ENCODE data around the gene ARHGEF11. TPM values are rescaled to one million over a fixed set of nuclear protein-coding genes. Genes with fewer than 3 reads are reported as not detected.

Gene ARHGEF11
- polyA plus RNA-seq, 1 donor (not counting 4 experiments of a cell fraction or from before 2014, with no cell fraction given) = 8.0 TPM

- Histone ChIP-seq H3K27ac (ENCODE audit: control insufficient read depth, insufficient read depth, low read length) (no peak overlapping the region), H3K4me2 (ENCODE audit: control insufficient read depth, extremely low read depth, insufficient read depth, low read depth, low read length) (no peak overlapping the region), H3K9me3 (ENCODE audit: control insufficient read depth, low read depth, low read length) (no peaks in the 10 kb centered on the region), H3K36me3 (ENCODE audit: control insufficient read depth in 2 of 2, extremely low read depth in 1 of 2, insufficient read depth in 2 of 2, low read length in 2 of 2) (no peaks in the 10 kb centered on the region), H3K4me1 (ENCODE audit: control insufficient read depth, extremely low read depth, insufficient read depth, low read length) (peaks cover 29% of the 10 kb centered on the region), H3K27me3 (ENCODE audit: control insufficient read depth, extremely low read depth, insufficient read depth, low read length) (no peaks in the 10 kb centered on the region), H3K9me1 (ENCODE audit: control insufficient read depth, extremely low read depth, insufficient read depth, low read length) (no peaks in the 10 kb centered on the region), H3K9ac (ENCODE audit: control insufficient read depth, extremely low read depth, insufficient read depth, low read length) (no peak overlapping the region), H3K79me2 (ENCODE audit: control insufficient read depth, insufficient read depth, low read length) (no peaks in the 10 kb centered on the region), H2AFZ (ENCODE audit: control insufficient read depth, low read length) (no peak overlapping the region), H3K4me3 (ENCODE audit: control insufficient read depth in 2 of 3, extremely low read depth in 1 of 3, insufficient read depth in 2 of 3, low read depth in 1 of 3, low read length in 3 of 3) (no peak overlapping the region), H4K20me1 (ENCODE audit: control insufficient read depth, extremely low read depth, insufficient read depth, low read length) (no peaks in the 10 kb centered on the region)
- FAIRE-seq = no peak
- dilution Hi-C loops (cut with MboI; ENCODE audit: extremely low pct_ligation_motif_present, low sequenced_read_pairs) = no loop called here
- DNase-seq (ENCODE audit: low read depth, low spot score) = no peak
- TF ChIP-seq CTCF (optimal IDR thresholded peaks at IDR 0.05 in 1 of 3, IDR thresholded peaks at IDR 0.05 in 1 of 3, conservative IDR thresholded peaks at IDR 0.05 in 1 of 3; ENCODE audit: extremely low read depth in 1 of 3, insufficient read depth in 2 of 3, low read length in 3 of 3) (no peak), EZH2 (IDR thresholded peaks at IDR 0.05; ENCODE audit: low read length) (no peak)
Observed at GRCh38 chr1:156900896-156901589, 144.5 kb downstream of the ARHGEF11 start.

- no peak overlapping the region for H2AFZ ChIP-seq (ENCODE audit: control insufficient read depth, low read length)
- H3K27ac ChIP-seq (ENCODE audit: control insufficient read depth, insufficient read depth, low read length) = no peak overlapping the region
- peaks cover 33% of the 10 kb centered on the region for H3K4me1 ChIP-seq (ENCODE audit: control insufficient read depth, extremely low read depth, insufficient read depth, low read length)
- DNase-seq (ENCODE audit: low read depth, low spot score) (no peak), FAIRE-seq (no peak)
- no peaks in the 10 kb centered on the region for H3K9me1 ChIP-seq (ENCODE audit: control insufficient read depth, extremely low read depth, insufficient read depth, low read length)
- no peak overlapping the region for H3K4me3 ChIP-seq (ENCODE audit: control insufficient read depth in 2 of 3, extremely low read depth in 1 of 3, insufficient read depth in 2 of 3, low read depth in 1 of 3, low read length in 3 of 3)
- no peaks in the 10 kb centered on the region for H3K27me3 ChIP-seq (ENCODE audit: control insufficient read depth, extremely low read depth, insufficient read depth, low read length)
- H3K9me3 ChIP-seq (ENCODE audit: control insufficient read depth, low read depth, low read length) = no peaks in the 10 kb centered on the region
- no peak overlapping the region for H3K4me2 ChIP-seq (ENCODE audit: control insufficient read depth, extremely low read depth, insufficient read depth, low read depth, low read length)
- dilution Hi-C loops (cut with MboI; ENCODE audit: extremely low pct_ligation_motif_present, low sequenced_read_pairs) = no loop called here
- no peaks in the 10 kb centered on the region for H3K36me3 ChIP-seq (ENCODE audit: control insufficient read depth in 2 of 2, extremely low read depth in 1 of 2, insufficient read depth in 2 of 2, low read length in 2 of 2)
- TF ChIP-seq CTCF (optimal IDR thresholded peaks at IDR 0.05 in 1 of 3, IDR thresholded peaks at IDR 0.05 in 1 of 3, conservative IDR thresholded peaks at IDR 0.05 in 1 of 3; ENCODE audit: extremely low read depth in 1 of 3, insufficient read depth in 2 of 3, low read length in 3 of 3) (no peak), EZH2 (IDR thresholded peaks at IDR 0.05; ENCODE audit: low read length) (no peak)
- no peaks in the 10 kb centered on the region for H3K79me2 ChIP-seq (ENCODE audit: control insufficient read depth, insufficient read depth, low read length)
- H4K20me1 ChIP-seq (ENCODE audit: control insufficient read depth, extremely low read depth, insufficient read depth, low read length) = no peaks in the 10 kb centered on the region
- no peak overlapping the region for H3K9ac ChIP-seq (ENCODE audit: control insufficient read depth, extremely low read depth, insufficient read depth, low read length)
Observed at GRCh38 chr1:156899956-156900718, 145.4 kb downstream of the ARHGEF11 start.
